ENCODE measurements around the gene ASIP. TPM values are rescaled to one million over a fixed set of nuclear protein-coding genes. Genes with fewer than 3 reads are reported as not detected.
"Not testable (repeated sequence)": the region's sequence is repeated elsewhere in the genome, so short reads cannot be mapped to it uniquely, and the experiment has no call there.

Gene ASIP
- total RNA-seq, 1 experiment from 2014 or later: not detected

GRCh38 chr20:34242879-34243278, 1.7 kb downstream of the ASIP start:
- DNase-seq (ENCODE audit: low read depth): no peak

- no peak for DNase-seq (ENCODE audit: low read depth)
These were observed 2.2 kb downstream of the ASIP start for GRCh38 chr20:34243377-34243776.

GRCh38 chr20:34246126-34246626, 5.0 kb downstream of the ASIP start:
- DNase-seq (ENCODE audit: low read depth): no peak

GRCh38 chr20:34249291-34249690, 8.1 kb downstream of the ASIP start:
- no peak for DNase-seq (ENCODE audit: low read depth)

- DNase-seq (ENCODE audit: low read depth): no peak
These were observed 8.8 kb downstream of the ASIP start for GRCh38 chr20:34250005-34250404.

- no peak for DNase-seq (ENCODE audit: low read depth)
These were observed 10.4 kb downstream of the ASIP start for GRCh38 chr20:34251619-34252018.

- not testable (repeated sequence) for DNase-seq (ENCODE audit: low read depth)
These were observed 11.3 kb downstream of the ASIP start for GRCh38 chr20:34252431-34253086.

- no peak for DNase-seq (ENCODE audit: low read depth)
These were observed 13.8 kb downstream of the ASIP start for GRCh38 chr20:34254979-34255378.

- DNase-seq (ENCODE audit: low read depth): no peak
These were observed 15.5 kb downstream of the ASIP start for GRCh38 chr20:34256629-34257124.

GRCh38 chr20:34260208-34260942, 19.2 kb downstream of the ASIP start:
- no peak for DNase-seq (ENCODE audit: low read depth)

- DNase-seq (ENCODE audit: low read depth): peak; percentile 29
These were observed 21.5 kb downstream of the ASIP start for GRCh38 chr20:34262488-34263288.

GRCh38 chr20:34263468-34263867, 22.2 kb downstream of the ASIP start:
- not testable (repeated sequence) for DNase-seq (ENCODE audit: low read depth)

- DNase-seq (ENCODE audit: low read depth): no peak
These were observed 22.9 kb downstream of the ASIP start for GRCh38 chr20:34264141-34264540.

GRCh38 chr20:34268145-34268544, 26.9 kb downstream of the ASIP start:
- DNase-seq (ENCODE audit: low read depth): no peak

- no peak for DNase-seq (ENCODE audit: low read depth)
These were observed 27.8 kb downstream of the ASIP start for GRCh38 chr20:34268851-34269636.

GRCh38 chr20:34269996-34270627, 28.9 kb downstream of the ASIP start:
- DNase-seq (ENCODE audit: low read depth): no peak

GRCh38 chr20:34271956-34272355, 30.7 kb downstream of the ASIP start:
- DNase-seq (ENCODE audit: low read depth): peak; percentile 41

- DNase-seq (ENCODE audit: low read depth): no peak
These were observed 33.5 kb downstream of the ASIP start for GRCh38 chr20:34274694-34275093.

- DNase-seq (ENCODE audit: low read depth): no peak
These were observed 40.0 kb downstream of the ASIP start for GRCh38 chr20:34281177-34281576.

- DNase-seq (ENCODE audit: low read depth): no peak
These were observed 40.8 kb downstream of the ASIP start for GRCh38 chr20:34282041-34282440.

Data from HT1080 (cell line).